Epithelial cell of proximal tubule (primary cell): Measurements from ENCODE around the gene PTCH1. TPM values are rescaled to one million over a fixed set of nuclear protein-coding genes. Genes with fewer than 3 reads are reported as not detected.

Source experiments
- DNase-seq: peaks from one replicate; pipeline ENCODE4 v3.0.0-alpha.2; 2011; ENCODE audit warnings: low read depth
- H3K4me3 ChIP-seq: 2 replicates; pipeline ENCODE4 v1.5.1; 2011; ENCODE audit warnings: low read depth, mild to moderate bottlenecking, low read length
- CTCF ChIP-seq: conservative IDR thresholded peaks from 2 replicates; pipeline ENCODE4 v1.5.1; 2012; ENCODE audit warnings: low read depth, mild to moderate bottlenecking, low read length
- total RNA-seq: library from RNA; depleted of rRNA; stranded (reverse); fragments of >200 nt; gene quantifications from 2 replicates; pipeline ENCODE4 v1.2.3, GENCODE V29; 2015

PTCH1 gene
- total RNA-seq, 1 donor from 2014 or later, result 3.5 TPM

GRCh38 chr9:95465115-95465514, 51.7 kb downstream of the PTCH1 start:
- H3K4me3 ChIP-seq, result no peak overlapping the region
- no peak for TF ChIP-seq CTCF
- no peak for DNase-seq

GRCh38 chr9:95463148-95464060, 53.4 kb downstream of the PTCH1 start:
- DNase-seq, result no peak
- TF ChIP-seq CTCF, result no peak

GRCh38 chr9:95462249-95463147, 54.3 kb downstream of the PTCH1 start:
- no peak overlapping the region for H3K4me3 ChIP-seq
- TF ChIP-seq CTCF, result no peak
- DNase-seq, result no peak

More at GRCh38 chr9:95463148-95464060, 53.4 kb downstream of the PTCH1 start:
- no peak overlapping the region for H3K4me3 ChIP-seq

GRCh38 chr9:95461448-95462248, 55.1 kb downstream of the PTCH1 start:
- DNase-seq, result no peak
- H3K4me3 ChIP-seq, result no peak overlapping the region
- no peak for TF ChIP-seq CTCF

GRCh38 chr9:95460518-95461164, 56.1 kb downstream of the PTCH1 start:
- no peak for TF ChIP-seq CTCF
- H3K4me3 ChIP-seq, result no peak overlapping the region
- DNase-seq, result no peak
